Measurements from ENCODE around the gene CEP170. TPM values are rescaled to one million over a fixed set of nuclear protein-coding genes. Genes with fewer than 3 reads are reported as not detected.
A peak's percentile ranks its signal among the peaks of the same experiment; 100 is the strongest.
"Not testable (repeated sequence)": the region's sequence is repeated elsewhere in the genome, so short reads cannot be mapped to it uniquely, and the experiment has no call there.

Gene CEP170
- total and polyA plus RNA-seq, 2 experiments from 2014 or later, result 93.1 to 104 TPM

DNA sequence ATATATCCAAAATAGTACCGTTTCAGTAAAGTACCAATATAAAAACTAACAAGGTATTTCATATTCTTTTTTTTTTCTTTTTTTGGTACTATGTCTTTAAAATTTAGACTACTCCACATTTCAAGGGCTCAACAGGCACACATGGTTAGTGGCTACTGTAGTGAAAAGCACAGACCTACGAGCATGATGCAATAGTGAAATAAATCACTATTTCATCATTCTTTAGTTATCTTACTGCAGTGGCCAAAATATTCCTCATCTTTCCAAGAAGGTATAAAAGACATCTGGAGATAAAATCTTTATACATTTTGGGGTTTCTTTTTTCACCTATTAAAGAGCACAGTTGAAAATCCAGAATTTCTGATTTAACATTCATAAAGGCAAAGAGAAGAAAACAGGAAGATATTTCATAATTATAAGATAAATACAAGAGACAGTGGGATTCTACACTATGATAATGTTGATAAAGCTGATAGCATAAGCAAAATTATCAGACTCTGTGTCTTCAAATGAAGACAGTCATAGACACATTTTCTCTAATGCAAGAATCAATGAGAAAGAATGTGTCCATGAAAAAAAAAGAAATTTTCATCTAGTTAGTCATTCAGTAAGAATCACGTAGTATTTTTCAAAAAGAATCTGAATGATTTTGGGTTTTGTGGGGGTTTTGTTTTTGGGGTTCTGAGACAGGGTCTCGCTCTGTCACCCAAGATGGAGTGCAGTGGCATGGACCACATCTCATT lies 41.9 kb downstream of the CEP170 start:
- no peaks in the 10 kb centered on the region for H3K27me3 Mint-ChIP-seq (ENCODE audit: insufficient read depth, low read depth, poor library complexity)
- H3K36me3 ChIP-seq (ENCODE audit: insufficient read depth), result no peaks in the 10 kb centered on the region
- no peaks in the 10 kb centered on the region; the same call in 1 of the 2 replicates for H4K20me1 ChIP-seq (replicated peaks; ENCODE audit: insufficient read depth)
- H3K4me3 ChIP-seq, result no peak overlapping the region
- TF ChIP-seq ZNF114 (CRISPR knock-in tag; IDR thresholded peaks at IDR 0.05), result no peak
- no peak for TF ChIP-seq EZH2 (IDR thresholded peaks at IDR 0.05; ENCODE audit: low read depth, unreplicated experiment)
- TF ChIP-seq, protein P1, sequence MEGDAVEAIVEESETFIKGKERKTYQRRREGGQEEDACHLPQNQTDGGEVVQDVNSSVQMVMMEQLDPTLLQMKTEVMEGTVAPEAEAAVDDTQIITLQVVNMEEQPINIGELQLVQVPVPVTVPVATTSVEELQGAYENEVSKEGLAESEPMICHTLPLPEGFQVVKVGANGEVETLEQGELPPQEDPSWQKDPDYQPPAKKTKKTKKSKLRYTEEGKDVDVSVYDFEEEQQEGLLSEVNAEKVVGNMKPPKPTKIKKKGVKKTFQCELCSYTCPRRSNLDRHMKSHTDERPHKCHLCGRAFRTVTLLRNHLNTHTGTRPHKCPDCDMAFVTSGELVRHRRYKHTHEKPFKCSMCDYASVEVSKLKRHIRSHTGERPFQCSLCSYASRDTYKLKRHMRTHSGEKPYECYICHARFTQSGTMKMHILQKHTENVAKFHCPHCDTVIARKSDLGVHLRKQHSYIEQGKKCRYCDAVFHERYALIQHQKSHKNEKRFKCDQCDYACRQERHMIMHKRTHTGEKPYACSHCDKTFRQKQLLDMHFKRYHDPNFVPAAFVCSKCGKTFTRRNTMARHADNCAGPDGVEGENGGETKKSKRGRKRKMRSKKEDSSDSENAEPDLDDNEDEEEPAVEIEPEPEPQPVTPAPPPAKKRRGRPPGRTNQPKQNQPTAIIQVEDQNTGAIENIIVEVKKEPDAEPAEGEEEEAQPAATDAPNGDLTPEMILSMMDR (conservative IDR thresholded peaks at IDR 0.05; ENCODE audit: low read depth in 2 of 2), result no peak
- no peak for TF ChIP-seq STAT1 (IDR thresholded peaks at IDR 0.05; ENCODE audit: unreplicated experiment)
- TF ChIP-seq, protein P2, sequence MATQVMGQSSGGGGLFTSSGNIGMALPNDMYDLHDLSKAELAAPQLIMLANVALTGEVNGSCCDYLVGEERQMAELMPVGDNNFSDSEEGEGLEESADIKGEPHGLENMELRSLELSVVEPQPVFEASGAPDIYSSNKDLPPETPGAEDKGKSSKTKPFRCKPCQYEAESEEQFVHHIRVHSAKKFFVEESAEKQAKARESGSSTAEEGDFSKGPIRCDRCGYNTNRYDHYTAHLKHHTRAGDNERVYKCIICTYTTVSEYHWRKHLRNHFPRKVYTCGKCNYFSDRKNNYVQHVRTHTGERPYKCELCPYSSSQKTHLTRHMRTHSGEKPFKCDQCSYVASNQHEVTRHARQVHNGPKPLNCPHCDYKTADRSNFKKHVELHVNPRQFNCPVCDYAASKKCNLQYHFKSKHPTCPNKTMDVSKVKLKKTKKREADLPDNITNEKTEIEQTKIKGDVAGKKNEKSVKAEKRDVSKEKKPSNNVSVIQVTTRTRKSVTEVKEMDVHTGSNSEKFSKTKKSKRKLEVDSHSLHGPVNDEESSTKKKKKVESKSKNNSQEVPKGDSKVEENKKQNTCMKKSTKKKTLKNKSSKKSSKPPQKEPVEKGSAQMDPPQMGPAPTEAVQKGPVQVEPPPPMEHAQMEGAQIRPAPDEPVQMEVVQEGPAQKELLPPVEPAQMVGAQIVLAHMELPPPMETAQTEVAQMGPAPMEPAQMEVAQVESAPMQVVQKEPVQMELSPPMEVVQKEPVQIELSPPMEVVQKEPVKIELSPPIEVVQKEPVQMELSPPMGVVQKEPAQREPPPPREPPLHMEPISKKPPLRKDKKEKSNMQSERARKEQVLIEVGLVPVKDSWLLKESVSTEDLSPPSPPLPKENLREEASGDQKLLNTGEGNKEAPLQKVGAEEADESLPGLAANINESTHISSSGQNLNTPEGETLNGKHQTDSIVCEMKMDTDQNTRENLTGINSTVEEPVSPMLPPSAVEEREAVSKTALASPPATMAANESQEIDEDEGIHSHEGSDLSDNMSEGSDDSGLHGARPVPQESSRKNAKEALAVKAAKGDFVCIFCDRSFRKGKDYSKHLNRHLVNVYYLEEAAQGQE (IDR thresholded peaks at IDR 0.05; ENCODE audit: unreplicated experiment), result no peak
- TF ChIP-seq NANOG (IDR thresholded peaks at IDR 0.05; ENCODE audit: borderline replicate concordance), result no peak
- TF ChIP-seq ZNF331 (CRISPR knock-in tag; IDR thresholded peaks at IDR 0.05; ENCODE audit: low read depth), result no peak
- no peak for TF ChIP-seq JUNB (IDR thresholded peaks at IDR 0.05; ENCODE audit: unreplicated experiment)
- TF ChIP-seq, protein P3, sequence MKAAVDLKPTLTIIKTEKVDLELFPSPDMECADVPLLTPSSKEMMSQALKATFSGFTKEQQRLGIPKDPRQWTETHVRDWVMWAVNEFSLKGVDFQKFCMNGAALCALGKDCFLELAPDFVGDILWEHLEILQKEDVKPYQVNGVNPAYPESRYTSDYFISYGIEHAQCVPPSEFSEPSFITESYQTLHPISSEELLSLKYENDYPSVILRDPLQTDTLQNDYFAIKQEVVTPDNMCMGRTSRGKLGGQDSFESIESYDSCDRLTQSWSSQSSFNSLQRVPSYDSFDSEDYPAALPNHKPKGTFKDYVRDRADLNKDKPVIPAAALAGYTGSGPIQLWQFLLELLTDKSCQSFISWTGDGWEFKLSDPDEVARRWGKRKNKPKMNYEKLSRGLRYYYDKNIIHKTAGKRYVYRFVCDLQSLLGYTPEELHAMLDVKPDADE (IDR thresholded peaks at IDR 0.05), result no peak
- no peak for TF ChIP-seq POLR2AphosphoS5 (IDR thresholded peaks at IDR 0.05; ENCODE audit: low read depth)
- TF ChIP-seq CREB1 (CRISPR knock-in tag; IDR thresholded peaks at IDR 0.05; ENCODE audit: low read depth), result no peak
- TF ChIP-seq EZH2phosphoT487 (IDR thresholded peaks at IDR 0.05; ENCODE audit: unreplicated experiment), result no peak
- no peaks in the 10 kb centered on the region for H3K27me3 ChIP-seq (ENCODE audit: insufficient read depth)
- H3K27ac Mint-ChIP-seq, result peak overlapping the region; percentile 91
- H3F3A ChIP-seq (replicated peaks; ENCODE audit: low read depth), result no peaks in the 10 kb centered on the region
- H3K4me2 ChIP-seq, result no peak overlapping the region
- H3K4me1 Mint-ChIP-seq, result peaks cover 28% of the 10 kb centered on the region
- peaks cover 28% of the 10 kb centered on the region; the same call in 2 of the 3 replicates for H3K36me3 Mint-ChIP-seq (ENCODE audit: low read depth)
- DNase-seq (ENCODE audit: low spot score), result no peak
- peaks cover 3% of the 10 kb centered on the region; the same call in 1 of the 2 replicates for H3K4me1 ChIP-seq (ENCODE audit: insufficient read depth)
- no peak overlapping the region for H2AFZ ChIP-seq
- H3K79me2 ChIP-seq (replicated peaks; ENCODE audit: insufficient read depth), result peaks cover 41% of the 10 kb centered on the region
- H3K9me2 ChIP-seq (ENCODE audit: insufficient read depth), result no peaks in the 10 kb centered on the region
- H3K4me3 Mint-ChIP-seq, result no peak overlapping the region
- H3K9me3 Mint-ChIP-seq, result 0 out of 3 replicates have a peak, but pooled peaks cover 3% of the 10 kb centered on the region
- H3K27ac ChIP-seq (ENCODE audit: low read depth), result no peak overlapping the region
- no peak for ATAC-seq

DNA sequence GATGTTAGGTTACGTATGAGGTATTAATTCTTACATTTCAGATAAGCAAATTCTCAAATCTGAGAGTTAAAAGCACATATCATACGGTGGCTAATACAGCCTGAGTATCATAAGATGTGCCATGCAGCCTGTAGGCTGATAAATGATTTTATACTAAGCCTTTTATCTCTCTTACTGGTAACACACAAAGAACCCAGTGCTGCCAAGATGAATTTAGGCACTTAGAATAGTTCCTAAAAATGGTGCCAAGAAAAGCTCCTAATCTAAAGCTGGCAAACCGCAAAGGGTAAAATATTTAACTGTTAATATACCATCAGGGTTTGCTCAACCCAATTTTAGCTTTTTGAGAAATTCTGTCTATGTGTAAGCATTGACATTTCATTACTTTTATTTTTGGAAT lies 43.1 kb downstream of the CEP170 start:
- not testable (repeated sequence) for H3K4me3 ChIP-seq; H3K4me1 ChIP-seq (ENCODE audit: insufficient read depth); H4K20me1 ChIP-seq (replicated peaks; ENCODE audit: insufficient read depth); H3K9me2 ChIP-seq (ENCODE audit: insufficient read depth); H2AFZ ChIP-seq; DNase-seq (ENCODE audit: low spot score); H3K27ac ChIP-seq (ENCODE audit: low read depth); ATAC-seq; H3F3A ChIP-seq (replicated peaks; ENCODE audit: low read depth); H3K9me3 Mint-ChIP-seq; H3K4me2 ChIP-seq; H3K36me3 ChIP-seq (ENCODE audit: insufficient read depth); H3K27ac Mint-ChIP-seq; H3K27me3 ChIP-seq (ENCODE audit: insufficient read depth); H3K27me3 Mint-ChIP-seq (ENCODE audit: insufficient read depth, low read depth, poor library complexity); H3K4me3 Mint-ChIP-seq
- H3K79me2 ChIP-seq (replicated peaks; ENCODE audit: insufficient read depth), result peaks cover 28% of the 10 kb centered on the region
- peaks cover 18% of the 10 kb centered on the region for H3K4me1 Mint-ChIP-seq
- H3K36me3 Mint-ChIP-seq (ENCODE audit: low read depth), result peaks cover 29% of the 10 kb centered on the region; the same call in 2 of the 3 replicates

DNA sequence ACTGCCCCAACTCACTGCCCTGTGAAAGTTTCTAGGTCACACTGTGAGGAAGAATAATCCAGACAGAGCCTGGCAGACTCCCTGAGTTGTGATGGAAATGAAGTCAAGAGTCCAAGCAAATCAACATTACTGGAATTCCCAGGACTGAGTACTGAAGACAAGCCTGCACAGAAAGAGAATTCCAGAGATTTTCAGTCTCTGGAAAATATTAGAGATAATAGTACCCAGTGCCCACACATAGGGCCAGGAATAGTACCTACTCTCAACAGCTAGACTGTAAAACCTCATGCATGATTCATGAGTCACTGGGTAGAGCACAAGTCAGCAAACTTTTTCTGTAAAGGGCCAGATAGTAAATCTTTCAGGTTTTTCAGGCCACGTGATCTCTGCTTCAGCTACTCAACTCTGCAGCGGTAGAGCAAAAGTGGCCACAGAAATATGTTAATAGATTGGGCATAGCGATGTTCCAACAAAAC lies 50.0 kb downstream of the CEP170 start:
- H2AFZ ChIP-seq; H3K4me3 ChIP-seq; H3K9me3 Mint-ChIP-seq; H3K4me1 ChIP-seq (ENCODE audit: insufficient read depth); H3F3A ChIP-seq (replicated peaks; ENCODE audit: low read depth); DNase-seq (ENCODE audit: low spot score); H3K4me3 Mint-ChIP-seq; H3K27me3 Mint-ChIP-seq (ENCODE audit: insufficient read depth, low read depth, poor library complexity); H3K79me2 ChIP-seq (replicated peaks; ENCODE audit: insufficient read depth); H3K9me2 ChIP-seq (ENCODE audit: insufficient read depth); H3K36me3 ChIP-seq (ENCODE audit: insufficient read depth); H3K27me3 ChIP-seq (ENCODE audit: insufficient read depth); H3K4me1 Mint-ChIP-seq; H4K20me1 ChIP-seq (replicated peaks; ENCODE audit: insufficient read depth); H3K27ac Mint-ChIP-seq; H3K4me2 ChIP-seq: not testable (repeated sequence)
- H3K36me3 Mint-ChIP-seq (ENCODE audit: low read depth), result peaks cover 13% of the 10 kb centered on the region; the same call in 2 of the 3 replicates
- ATAC-seq, result peak; percentile 86
- H3K27ac ChIP-seq (ENCODE audit: low read depth), result peak overlapping the region; percentile 57; the same call in 1 of the 2 replicates

Data from GM23338 (cell line).